Epidermal melanocyte (primary cell): ENCODE data around the gene MOB3A.

Experiments
- DNase-seq: peaks from one replicate; pipeline ENCODE4 v3.0.0; 2011; ENCODE audit warnings: low spot score; ENCODE audit not compliant: insufficient read length

MOB3A gene

GRCh38 chr19:2081873-2082810, 14.0 kb downstream of the MOB3A start:
- DNase-seq, result no peak

DNA sequence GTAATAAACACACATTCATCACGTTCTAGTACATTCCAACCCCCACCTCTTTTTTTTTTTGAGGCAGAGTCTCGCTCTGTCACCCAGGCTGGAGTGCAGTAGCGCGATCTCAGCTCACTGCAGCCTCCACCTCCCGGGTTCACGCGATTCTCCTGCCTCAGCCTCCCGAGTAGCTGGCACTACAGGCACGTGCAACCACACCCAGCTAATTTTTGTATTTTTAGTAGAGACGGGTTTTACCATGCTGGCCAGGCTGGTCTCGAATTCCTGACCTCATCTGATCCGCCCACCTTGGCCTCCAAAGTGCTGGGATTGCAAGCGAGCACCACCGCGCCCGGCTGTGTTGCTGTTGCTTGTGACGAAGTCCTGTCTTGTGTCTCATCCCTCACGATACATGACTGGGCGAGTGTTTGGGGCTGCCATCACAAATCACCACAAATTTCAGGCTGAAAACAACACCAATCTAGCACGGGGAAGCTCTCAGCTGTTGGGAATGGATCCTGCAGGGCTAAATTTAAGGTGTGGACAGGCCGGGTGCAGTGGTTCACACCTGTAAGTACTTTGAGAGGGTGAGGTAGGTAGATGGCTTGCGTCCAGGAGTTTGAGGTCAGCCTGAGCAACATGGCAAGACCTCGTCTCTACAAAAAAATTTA, 15.7 kb downstream of the MOB3A start:
- DNase-seq, result no peak

- no peak for DNase-seq
Observed at GRCh38 chr19:2079865-2080301, 16.2 kb downstream of the MOB3A start.

- no peak for DNase-seq
Observed at GRCh38 chr19:2079076-2079864, 16.9 kb downstream of the MOB3A start.

DNA sequence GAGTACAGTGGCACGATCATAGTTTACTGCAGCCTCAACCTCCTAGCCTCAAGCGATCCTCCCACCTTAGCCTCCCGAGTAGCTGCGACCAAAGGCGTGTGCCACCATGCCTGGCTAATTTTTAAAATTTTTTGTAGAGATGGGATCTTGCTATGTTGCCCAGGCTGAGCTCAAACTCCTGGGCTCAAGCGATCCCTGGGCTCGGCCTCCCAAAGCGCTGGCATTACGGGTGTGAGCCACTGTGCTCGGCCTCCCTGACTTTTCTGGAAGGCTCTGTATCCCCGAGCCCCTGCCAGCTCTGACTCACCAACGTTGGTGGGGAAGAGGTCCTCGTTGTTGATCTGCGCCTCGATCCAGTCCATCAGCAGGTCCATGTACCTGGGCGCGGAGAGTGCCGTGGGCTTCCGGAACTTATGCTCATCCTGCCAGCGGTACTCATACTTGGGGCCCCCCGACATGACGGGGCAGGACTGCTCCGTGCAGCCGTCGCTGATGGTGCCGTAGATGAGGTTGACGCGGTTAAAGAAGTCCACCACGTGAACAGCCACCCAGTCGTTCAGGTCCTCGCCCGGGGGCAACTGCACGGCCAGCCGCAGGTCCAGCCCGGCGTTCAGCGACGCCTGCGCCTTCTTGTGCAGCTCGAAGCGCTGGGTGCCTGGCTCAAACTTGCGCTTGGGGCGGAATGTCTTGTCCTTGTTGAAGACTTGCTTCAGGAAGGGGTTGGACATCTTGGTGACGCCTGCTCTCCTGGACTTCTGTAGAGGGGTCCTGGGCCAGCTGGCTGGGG, 18.1 kb downstream of the MOB3A start:
- DNase-seq, result no peak

- no peak for DNase-seq
Observed at GRCh38 chr19:2077398-2077797, 18.7 kb downstream of the MOB3A start.

DNA sequence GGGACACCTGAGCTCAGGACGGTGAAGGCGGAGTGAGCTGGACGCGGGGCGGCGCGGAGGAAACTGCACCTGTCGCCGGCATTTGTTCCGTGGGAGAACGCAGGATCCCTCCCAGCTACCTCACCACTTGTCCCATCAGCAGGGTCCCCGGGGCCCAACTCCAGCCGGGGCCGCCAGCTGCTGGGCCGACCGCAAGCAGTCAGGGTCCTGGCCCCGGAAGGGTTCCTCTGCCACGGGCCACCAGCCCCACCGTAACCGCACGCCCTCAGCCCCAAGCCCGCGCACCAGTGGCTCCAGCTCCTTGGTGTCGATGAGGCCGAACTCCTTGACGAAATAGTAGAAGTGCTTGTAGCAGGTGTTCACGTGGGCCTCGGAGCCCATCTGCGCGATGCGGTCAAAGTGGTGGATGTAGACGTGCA, 19.6 kb downstream of the MOB3A start:
- no peak for DNase-seq

DNA sequence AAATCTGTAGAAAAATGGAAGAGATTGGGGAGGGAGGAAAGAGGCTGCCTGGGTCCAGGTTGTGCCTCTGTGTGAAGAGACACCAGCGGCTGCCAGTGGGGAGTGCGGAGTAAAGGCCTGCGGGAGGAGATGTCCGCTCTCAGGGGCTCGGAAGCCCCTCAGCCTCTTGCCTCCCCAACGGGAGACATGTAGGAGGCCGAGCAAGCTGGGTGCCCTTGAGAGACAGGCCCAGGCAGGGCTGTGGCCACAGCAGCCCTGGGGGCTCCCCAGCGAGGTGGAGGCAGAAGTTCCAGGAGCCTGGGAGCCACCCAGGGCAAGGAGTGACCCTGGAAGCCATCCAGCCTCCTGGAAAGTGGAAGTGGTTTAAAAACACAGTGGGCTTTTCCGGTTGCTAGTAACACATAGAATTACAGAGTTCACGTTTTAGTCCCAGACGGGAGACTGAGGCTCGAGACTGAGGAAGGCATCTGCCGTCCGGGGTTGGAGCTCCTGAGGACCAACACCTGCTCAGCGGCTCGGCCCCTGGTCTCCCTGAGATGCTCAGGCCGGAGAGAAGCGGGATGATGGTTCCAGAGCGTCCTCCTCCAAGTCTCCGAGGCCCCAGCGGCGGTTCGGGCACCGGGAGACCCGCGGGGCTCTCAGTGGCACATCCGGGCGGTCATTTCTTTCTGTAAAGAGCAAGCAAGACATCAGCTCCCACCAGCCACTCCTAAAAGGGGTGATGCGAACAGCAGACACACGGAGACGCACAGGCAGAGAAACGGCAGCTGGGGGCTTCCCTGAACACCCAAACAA, 23.2 kb downstream of the MOB3A start:
- no peak for DNase-seq

DNA sequence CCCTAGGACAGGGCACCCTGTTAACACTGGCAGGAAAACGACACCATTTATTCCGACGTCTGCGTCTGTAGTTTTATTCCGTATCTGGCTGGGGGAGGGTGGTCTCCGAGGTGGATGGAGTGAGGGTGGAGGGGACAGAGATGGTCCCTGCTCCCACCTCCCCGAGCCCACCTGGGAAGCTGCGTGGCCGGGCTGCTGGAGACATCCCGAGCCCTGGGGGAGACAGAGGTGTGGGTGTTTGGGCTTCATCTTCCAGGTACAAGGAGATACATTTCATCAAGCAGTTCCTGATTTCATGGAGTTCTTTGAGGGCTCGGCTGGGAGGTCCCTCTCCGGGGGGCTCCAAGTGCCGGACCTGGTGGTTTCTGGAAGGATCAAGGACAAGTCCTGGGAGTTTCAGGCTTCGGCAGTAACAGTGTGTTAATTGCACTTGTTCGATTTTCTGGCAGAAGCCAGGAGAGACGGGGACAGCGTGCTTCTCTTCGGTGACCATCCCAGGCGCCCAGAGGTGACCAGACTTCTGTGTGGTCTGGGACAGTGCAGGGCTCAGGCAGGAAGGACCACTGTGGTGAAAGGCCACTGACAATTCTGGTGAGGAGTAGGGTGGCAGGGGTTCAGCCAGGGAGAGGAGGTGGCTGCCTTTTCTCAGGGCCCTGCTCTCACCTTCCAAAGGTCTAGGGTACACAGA, 25.0 kb downstream of the MOB3A start:
- DNase-seq, result no peak

DNA sequence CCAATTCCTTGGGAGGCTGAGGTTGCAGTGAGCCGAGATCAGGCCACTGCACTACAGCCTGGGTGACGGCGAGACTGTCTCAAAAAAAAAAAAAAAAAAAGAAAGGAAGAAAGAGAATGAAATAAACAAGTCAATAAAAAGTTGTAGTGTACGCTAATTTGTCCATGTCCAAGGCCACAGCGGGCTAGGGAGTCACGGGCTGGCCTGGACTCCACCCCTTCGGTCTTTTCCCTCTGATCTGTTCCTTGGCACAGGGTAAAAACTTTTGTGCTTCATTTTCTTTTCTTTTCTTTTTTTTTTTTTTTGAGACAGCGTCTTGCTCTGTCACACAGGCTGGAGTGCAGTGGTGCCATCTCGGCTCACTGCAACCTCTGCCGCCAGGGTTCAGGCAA, 25.7 kb downstream of the MOB3A start:
- no peak for DNase-seq

DNA sequence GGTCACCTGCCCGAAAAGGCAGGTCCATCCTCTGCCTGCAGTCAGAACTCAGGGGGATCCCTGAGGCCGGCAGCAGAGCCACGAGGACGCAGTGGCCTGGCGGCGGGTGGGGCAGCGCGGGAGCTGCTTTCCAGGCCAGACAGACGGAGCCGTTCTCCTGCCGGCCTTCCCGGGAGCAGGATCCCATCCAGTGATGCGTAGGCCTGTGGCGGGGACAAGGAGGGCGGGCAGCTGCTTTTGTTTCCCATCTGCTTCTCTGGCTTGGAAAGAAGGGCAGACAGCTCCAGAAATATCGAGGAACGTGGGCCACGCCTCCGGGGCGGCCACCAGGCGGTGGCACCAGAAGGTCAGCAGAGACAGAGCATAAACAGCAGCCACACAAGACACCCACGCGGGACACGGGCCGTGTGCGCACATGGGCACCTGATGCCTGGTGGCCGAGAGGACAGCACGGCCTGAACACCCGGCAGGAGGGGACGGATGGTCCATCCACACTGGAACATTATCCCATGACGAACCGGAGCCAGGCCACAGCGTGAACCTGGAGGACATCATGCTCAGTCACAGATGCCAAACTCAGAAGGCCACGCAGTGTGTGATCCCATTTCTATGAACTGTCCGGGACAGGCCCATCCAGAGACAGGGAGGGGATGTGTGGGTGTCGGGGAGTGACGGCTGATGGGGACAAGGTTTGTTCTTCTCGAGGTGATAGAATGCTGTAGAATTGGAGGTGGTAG, 31.2 kb downstream of the MOB3A start:
- DNase-seq, result no peak

- DNase-seq, result no peak
Observed at GRCh38 chr19:2064395-2064787, 31.7 kb downstream of the MOB3A start.

DNA sequence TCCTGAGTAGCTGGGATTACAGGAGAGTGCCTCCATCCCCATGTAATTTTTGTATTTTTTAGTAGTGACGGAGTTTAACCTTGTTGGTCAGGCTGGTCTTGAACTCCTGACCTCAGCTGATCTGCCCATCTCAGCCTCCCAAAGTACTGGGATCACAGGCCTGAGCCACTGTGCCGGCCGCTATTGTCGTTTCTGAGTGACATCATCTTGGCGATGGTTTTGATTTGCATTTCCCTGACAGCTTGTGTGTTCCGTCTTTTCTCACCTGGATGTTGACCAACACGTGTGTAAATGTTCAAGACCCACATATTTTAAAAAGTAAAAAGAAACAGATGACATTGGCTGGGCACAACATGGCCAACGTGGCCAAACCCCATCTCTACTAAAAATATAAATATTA, 32.3 kb downstream of the MOB3A start:
- DNase-seq, result no peak

DNA sequence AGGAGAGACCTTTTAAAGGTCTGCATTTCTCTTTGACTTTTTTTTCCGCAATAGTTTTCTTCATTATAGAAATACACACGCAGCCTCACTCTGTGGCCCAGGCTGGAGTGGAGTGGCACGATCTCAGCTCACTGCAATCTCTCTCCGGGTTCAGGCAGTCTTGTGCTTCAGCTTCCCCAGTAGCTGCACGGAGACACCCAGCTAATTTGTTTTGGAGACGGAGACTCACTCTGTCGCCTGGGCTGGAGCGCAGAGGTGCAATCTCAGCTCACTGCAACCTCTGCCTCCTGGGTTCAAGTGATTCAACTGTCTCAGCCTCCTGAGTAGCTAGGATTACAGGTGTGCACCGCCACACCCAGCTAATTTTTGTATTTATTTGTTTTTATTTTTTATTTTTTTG, 33.4 kb downstream of the MOB3A start:
- no peak for DNase-seq

DNA sequence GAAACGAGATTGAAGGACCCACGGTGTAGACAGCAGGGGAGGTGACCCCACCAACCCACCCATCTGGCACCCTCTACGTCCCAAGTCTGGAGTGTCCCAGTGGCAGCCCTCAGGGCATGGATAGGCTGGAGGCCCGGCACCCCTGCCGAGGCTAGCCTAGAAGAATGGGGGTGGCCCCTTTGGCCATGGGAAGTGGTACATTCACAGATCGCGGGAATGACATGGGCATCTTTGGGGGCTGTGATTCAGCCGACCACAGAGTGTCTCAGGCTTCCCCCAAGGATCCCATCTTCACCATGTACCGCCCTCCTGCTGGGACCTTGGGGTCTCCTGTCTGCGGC, 33.8 kb downstream of the MOB3A start:
- no peak for DNase-seq

- peak; percentile 92 for DNase-seq
Observed at GRCh38 chr19:2061495-2062388, 34.4 kb downstream of the MOB3A start.

GRCh38 chr19:2060884-2061494, 35.1 kb downstream of the MOB3A start:
- DNase-seq, result peak; percentile 64
